IMR-90 (cell line): Measurements from ENCODE around the gene LMBRD2. TPM values are rescaled to one million over a fixed set of nuclear protein-coding genes. Genes with fewer than 3 reads are reported as not detected.

ENCODE experiments used
- ATAC-seq: fragments of 200-7000 bp; cut with Tn5 transposase; 2 replicates; pipeline ENCODE4 v1.9.1; 2020; ENCODE audit warnings: low read depth, mild to moderate bottlenecking, moderate library complexity
- BruUV-seq: library from RNA; stranded (reverse); fragments of 400-500 nt; replicated peaks from 2 replicates; lab custom pipeline; 2021; lab: Mats Ljungman, UMichigan
- CTCF ChIA-PET: fragments of 300-600 bp; formaldehyde crosslinking; extraction: SDS; loops from one replicate; lab custom pipeline; 2021; ENCODE audit warnings: antibody characterized with exemption; lab: Yijun Ruan, JAX
- POLR2A ChIA-PET: fragments of 300-600 bp; sonication (Branson Sonifier 250); formaldehyde crosslinking; loops from one replicate; lab custom pipeline; 2022; ENCODE audit warnings: antibody characterized with exemption; ENCODE audit not compliant: unreplicated experiment; lab: Charles Lee
- DNase-seq: peaks from one replicate; pipeline ENCODE4 v3.0.0; 2013
- H2AFZ ChIP-seq: replicated peaks from 2 replicates; pipeline ENCODE3; 2013; ENCODE audit warnings: low read length, mild to moderate bottlenecking; ENCODE audit not compliant: poor library complexity
- H2AK5ac ChIP-seq: 2 replicates; pipeline ENCODE4 v1.6.1; 2013; ENCODE audit warnings: low read depth, low read length, inconsistent platforms
- H2AK9ac ChIP-seq: replicated peaks from 2 replicates; pipeline ENCODE3; 2013; ENCODE audit warnings: mild to moderate bottlenecking, low read depth, low read length, moderate library complexity; ENCODE audit not compliant: poor library complexity
- H2BK120ac ChIP-seq: 2 replicates; pipeline ENCODE4 v1.6.1; 2013; ENCODE audit warnings: low read depth, low read length, inconsistent platforms
- H2BK15ac ChIP-seq: 3 replicates; pipeline ENCODE4 v1.6.1; 2013; ENCODE audit warnings: low read depth, low read length, inconsistent platforms
- H2BK20ac ChIP-seq: 2 replicates; pipeline ENCODE4 v1.6.1; 2013; ENCODE audit warnings: low read depth, mild to moderate bottlenecking, inconsistent platforms, low read length, moderate library complexity
- H2BK5ac ChIP-seq: 2 replicates; pipeline ENCODE4 v1.6.1; 2013; ENCODE audit warnings: mild to moderate bottlenecking, low read depth, low read length, inconsistent platforms; ENCODE audit not compliant: poor library complexity, severe bottlenecking
- H3K14ac ChIP-seq: replicated peaks from 2 replicates; pipeline ENCODE4 v1.6.1; 2013; ENCODE audit warnings: low read depth, low read length, inconsistent platforms
- H3K18ac ChIP-seq: 2 replicates; pipeline ENCODE4 v1.6.1; 2013; ENCODE audit warnings: low read depth, low read length, control low read depth
- H3K23ac ChIP-seq: 2 replicates; pipeline ENCODE4 v1.6.1; 2013; ENCODE audit warnings: low read depth, low read length, inconsistent platforms
- H3K27ac ChIP-seq: 2 replicates; pipeline ENCODE4 v1.5.1; 2013; ENCODE audit warnings: mild to moderate bottlenecking, control low read depth, low read length; ENCODE audit not compliant: insufficient read depth
- H3K27me3 ChIP-seq: 2 replicates; pipeline ENCODE4 v1.6.1; 2013; ENCODE audit warnings: low read length; ENCODE audit not compliant: control insufficient read depth, insufficient read depth
- H3K36me3 ChIP-seq: 2 replicates; pipeline ENCODE4 v1.6.1; 2013; ENCODE audit warnings: low read length, mixed read lengths; ENCODE audit not compliant: control insufficient read depth, insufficient read depth
- H3K4ac ChIP-seq: 2 replicates; pipeline ENCODE4 v1.6.1; 2013; ENCODE audit warnings: low read depth, low read length, inconsistent platforms
- H3K4me1 ChIP-seq: 2 replicates; pipeline ENCODE4 v1.6.1; 2013; ENCODE audit warnings: low read length, mixed read lengths; ENCODE audit not compliant: control insufficient read depth, insufficient read depth
- H3K4me2 ChIP-seq: 2 replicates; pipeline ENCODE4 v1.6.1; 2013; ENCODE audit warnings: low read depth, mild to moderate bottlenecking, control low read depth, low read length, moderate library complexity
- H3K4me3 ChIP-seq: 2 replicates; pipeline ENCODE4 v1.5.1; 2013; ENCODE audit warnings: low read depth, mild to moderate bottlenecking, control low read depth, low read length, moderate library complexity; ENCODE audit not compliant: insufficient read depth
- H3K56ac ChIP-seq: 2 replicates; pipeline ENCODE4 v1.6.1; 2013; ENCODE audit warnings: low read length, inconsistent platforms; ENCODE audit not compliant: insufficient read depth; ENCODE audit errors: extremely low read depth
- H3K79me1 ChIP-seq, 2 experiments: 2 replicates each; pipeline ENCODE4 v1.6.1; 2013; ENCODE audit warnings: low read length in 2 of 2, inconsistent platforms in 1 of 2, low read depth in 1 of 2
- H3K9ac ChIP-seq: 2 replicates; pipeline ENCODE4 v1.6.1; 2013; ENCODE audit warnings: low read depth, low read length, control low read depth
- H3K9me1 ChIP-seq: 2 replicates; pipeline ENCODE4 v1.6.1; 2013; ENCODE audit warnings: low read length, inconsistent platforms; ENCODE audit not compliant: insufficient read depth
- H3K9me3 ChIP-seq: 2 replicates; pipeline ENCODE4 v1.6.1; 2013; ENCODE audit warnings: low read length; ENCODE audit not compliant: control insufficient read depth, insufficient read depth
- H4K20me1 ChIP-seq: 2 replicates; pipeline ENCODE4 v1.6.1; 2013; ENCODE audit warnings: low read length, inconsistent platforms; ENCODE audit not compliant: insufficient read depth
- H4K5ac ChIP-seq: 2 replicates; pipeline ENCODE4 v1.6.1; 2013; ENCODE audit warnings: mild to moderate bottlenecking, low read depth, low read length, control low read depth
- H4K8ac ChIP-seq, 2 experiments: 2 replicates each; pipeline ENCODE4 v1.6.1; 2013; ENCODE audit warnings: low read depth in 2 of 2, low read length in 2 of 2, control low read depth in 1 of 2, inconsistent platforms in 1 of 2
- H4K91ac ChIP-seq: 2 replicates; pipeline ENCODE4 v1.6.1; 2013; ENCODE audit warnings: low read depth, low read length, inconsistent platforms; ENCODE audit not compliant: insufficient read depth
- BHLHE40 ChIP-seq: fragments of 150-350 bp; IDR thresholded peaks from 2 replicates; pipeline ENCODE4 v1.6.1; 2016; ENCODE audit warnings: mild to moderate bottlenecking, low read depth, low read length
- CEBPB ChIP-seq: IDR thresholded peaks from 2 replicates; pipeline ENCODE4 v1.6.1; 2012; ENCODE audit warnings: low read depth, low read length, improper control_type of control experiment
- CHD1 ChIP-seq: IDR thresholded peaks from 2 replicates; pipeline ENCODE4 v1.6.1; 2012; ENCODE audit warnings: low read depth, low read length, improper control_type of control experiment
- CTCF ChIP-seq: conservative IDR thresholded peaks from 2 replicates; pipeline ENCODE4 v1.5.1; 2012; ENCODE audit warnings: mild to moderate bottlenecking, low read depth, low read length, improper control_type of control experiment
- ELK1 ChIP-seq: fragments of 150-350 bp; IDR thresholded peaks from 2 replicates; pipeline ENCODE4 v1.6.1; 2016; ENCODE audit warnings: low read depth, mild to moderate bottlenecking, low read length, moderate library complexity, borderline replicate concordance
- FOS ChIP-seq: fragments of 150-350 bp; IDR thresholded peaks from 2 replicates; pipeline ENCODE4 v1.6.1; 2016; ENCODE audit warnings: low read depth, low read length
- MAFK ChIP-seq: IDR thresholded peaks from 2 replicates; pipeline ENCODE4 v1.6.1; 2012; ENCODE audit warnings: low read depth, low read length, improper control_type of control experiment
- MAZ ChIP-seq: IDR thresholded peaks from 2 replicates; pipeline ENCODE4 v1.6.1; 2012; ENCODE audit warnings: low read depth, mild to moderate bottlenecking, low read length, improper control_type of control experiment, moderate library complexity, borderline replicate concordance
- MXI1 ChIP-seq: IDR thresholded peaks from 2 replicates; pipeline ENCODE4 v1.6.1; 2012; ENCODE audit warnings: low read depth, mild to moderate bottlenecking, low read length, moderate library complexity, borderline replicate concordance
- NFE2L2 ChIP-seq: fragments of 150-350 bp; IDR thresholded peaks from 2 replicates; pipeline ENCODE4 v1.6.1; 2016; ENCODE audit warnings: low read depth, mild to moderate bottlenecking, low read length
- POLR2A ChIP-seq: IDR thresholded peaks from 2 replicates; pipeline ENCODE4 v1.6.1; 2012; ENCODE audit warnings: mild to moderate bottlenecking, low read depth, low read length
- RAD21 ChIP-seq: IDR thresholded peaks from 2 replicates; pipeline ENCODE4 v1.6.1; 2012; ENCODE audit warnings: low read length, improper control_type of control experiment
- RCOR1 ChIP-seq: IDR thresholded peaks from 2 replicates; pipeline ENCODE4 v1.6.1; 2012; ENCODE audit warnings: mild to moderate bottlenecking, low read length, improper control_type of control experiment; ENCODE audit not compliant: insufficient replicate concordance
- RFX5 ChIP-seq: IDR thresholded peaks from 2 replicates; pipeline ENCODE4 v1.8.0; 2012; ENCODE audit warnings: low read depth, mild to moderate bottlenecking, low read length, moderate library complexity
- SMC3 ChIP-seq: fragments of 150-350 bp; IDR thresholded peaks from 2 replicates; pipeline ENCODE4 v1.6.1; 2016; ENCODE audit warnings: low read depth, mild to moderate bottlenecking, antibody characterized with exemption, low read length, moderate library complexity
- USF2 ChIP-seq: fragments of 150-350 bp; IDR thresholded peaks from 2 replicates; pipeline ENCODE4 v1.6.1; 2017; ENCODE audit warnings: mild to moderate bottlenecking, antibody characterized with exemption, low read length, low read depth
- WGBS, 2 experiments: methylation state at CpG; one replicate each; pipeline versions ENCODE4 v1.1.5 to v1.1.7; 2013; ENCODE audit warnings: missing lambda C conversion rate in 2 of 2; ENCODE audit not compliant: insufficient read length in 1 of 2; ENCODE audit errors: extremely low coverage in 2 of 2; 5-methylcytosine and 5-hydroxymethylcytosine counted together
- dilution Hi-C: fragments of 300-500 bp; cut with HindIII; formaldehyde crosslinking; loops from one replicate; pipeline ENCODE4 v1.14.3; 2018; ENCODE audit warnings: low sequenced_read_pairs; ENCODE audit not compliant: unreplicated experiment
- in situ Hi-C: fragments of 300-500 bp; cut with MboI; formaldehyde crosslinking; loops from 3 replicates; pipeline ENCODE4 v1.14.3; 2019; ENCODE audit warnings: low sequenced_read_pairs, inconsistent platforms, mixed read lengths
- intact Hi-C: fragments of 100-400 bp; cut with micrococcal nuclease; formaldehyde crosslinking; loops from 2 replicates; pipeline ENCODE4 v1.10.0; 2022
- polyA plus RNA-seq, 3 experiments: library from polyadenylated mRNA; depleted of rRNA; stranded (reverse); fragments of >200 nt; gene quantifications; 2 replicates each; pipeline ENCODE4 v1.2.3, GENCODE V29; 2012; ENCODE audit warnings: low replicate concordance in 1 of 3
- total RNA-seq: library from RNA; depleted of rRNA; stranded (reverse); fragments of >200 nt; gene quantifications from 2 replicates; pipeline ENCODE4 v1.2.3, GENCODE V29; 2012

The LMBRD2 gene
- total and polyA plus RNA-seq, 2 of the 4 experiments (the other 2 are of a cell fraction), result 1.8 to 5.2 TPM

- H3K79me1 ChIP-seq, result no peaks in the 10 kb centered on the region
- no peak overlapping the region for H3K4me3 ChIP-seq
- H3K23ac ChIP-seq, result no peak overlapping the region
- no peak overlapping the region for H3K4ac ChIP-seq
- no peak overlapping the region for H3K9ac ChIP-seq
- no peaks in the 10 kb centered on the region for H3K9me1 ChIP-seq
- no peak overlapping the region for H3K27ac ChIP-seq
- no peaks in the 10 kb centered on the region for H4K20me1 ChIP-seq
- no peak for TF ChIP-seq NFE2L2
- no peak for TF ChIP-seq CHD1
- TF ChIP-seq RFX5, result no peak
- TF ChIP-seq RAD21, result no peak
- TF ChIP-seq BHLHE40, result no peak
- TF ChIP-seq MAFK, result no peak
- no peak for TF ChIP-seq CTCF
- no peak for TF ChIP-seq RCOR1
- TF ChIP-seq USF2, result no peak
- no peak for TF ChIP-seq MXI1
- no peak for TF ChIP-seq FOS
- no peak for TF ChIP-seq SMC3
- TF ChIP-seq POLR2A, result no peak
- TF ChIP-seq CEBPB, result no peak
- TF ChIP-seq MAZ, result no peak
- TF ChIP-seq ELK1, result no peak
- no peak overlapping the region for H4K8ac ChIP-seq
- ATAC-seq (no peak), DNase-seq (no peak)
- ChIA-PET CTCF (interaction anchor here (1.0 kb wide), 1 partner anchor 21 kb away, joined by 3 read pairs; no protein-coding TSS in a partner anchor), POLR2A (no interaction called here)
- intact Hi-C loops, result no loop called here
- no peak overlapping the region; the same call in 1 of the 2 replicates for H3K14ac ChIP-seq
- no peaks in the 10 kb centered on the region for H3K4me1 ChIP-seq
- no peak overlapping the region for H3K18ac ChIP-seq
- H3K27me3 ChIP-seq, result no peaks in the 10 kb centered on the region
- no peak overlapping the region for H4K5ac ChIP-seq
- no peak overlapping the region for H2AK9ac ChIP-seq
- in situ Hi-C loops, result no loop called here
- no peaks in the 10 kb centered on the region for H3K36me3 ChIP-seq
- H4K91ac ChIP-seq, result no peak overlapping the region
- no peak overlapping the region for H3K56ac ChIP-seq
- WGBS, 2 experiments, result no CpG with 5 or more reads among the region's 3 CpGs
- H2BK120ac ChIP-seq, result no peak overlapping the region
- dilution Hi-C loops, result no loop called here
- no peak overlapping the region for H2BK20ac ChIP-seq
- no peak overlapping the region for H2BK15ac ChIP-seq
- no peak overlapping the region for H2BK5ac ChIP-seq
- H2AFZ ChIP-seq, result no peak overlapping the region
- no peak overlapping the region for H3K4me2 ChIP-seq
- no peak overlapping the region for H2AK5ac ChIP-seq
- H3K9me3 ChIP-seq, result no peaks in the 10 kb centered on the region
- no TSS peak for BruUV-seq
Observed at GRCh38 chr5:36099748-36100147, 51.9 kb downstream of the LMBRD2 start.
